ENCODE measurements around the gene PRR13.
"Not testable (repeated sequence)": the region's sequence is repeated elsewhere in the genome, so short reads cannot be mapped to it uniquely, and the experiment has no call there.

The PRR13 gene

GRCh38 chr12:53441040-53441833 lies at the start of gene PRR13:
TSS of gene PRR13 (plus strand) at chr12:53441734. CDS start at chr12:53442715, 981 bp downstream.
- TF ChIP-seq CTCF (conservative IDR thresholded peaks at IDR 0.05): no peak
- peak within 1 kb of the TSS; percentile 95 for H3K27ac ChIP-seq

- no peak overlapping the region for H3K27ac ChIP-seq
- no peak for TF ChIP-seq CTCF (conservative IDR thresholded peaks at IDR 0.05)
These were observed 41.6 kb upstream of the PRR13 start for GRCh38 chr12:53399896-53400295.

GRCh38 chr12:53402351-53402750 lies 39.2 kb upstream of the PRR13 start:
- not testable (repeated sequence) for H3K27ac ChIP-seq

GRCh38 chr12:53402871-53403270 lies 38.7 kb upstream of the PRR13 start:
- H3K27ac ChIP-seq: no peak overlapping the region
- no peak for TF ChIP-seq CTCF (conservative IDR thresholded peaks at IDR 0.05)

GRCh38 chr12:53410951-53411350 lies 30.6 kb upstream of the PRR13 start:
- TF ChIP-seq CTCF (conservative IDR thresholded peaks at IDR 0.05): no peak
- H3K27ac ChIP-seq: no peak overlapping the region

- TF ChIP-seq CTCF (conservative IDR thresholded peaks at IDR 0.05): no peak
- H3K27ac ChIP-seq: peak overlapping the region; percentile 87; the same call in 1 of the 2 replicates
These were observed 27.9 kb upstream of the PRR13 start for GRCh38 chr12:53413485-53414204.

- peak overlapping the region; percentile 87 for H3K27ac ChIP-seq
- TF ChIP-seq CTCF (conservative IDR thresholded peaks at IDR 0.05): no peak
These were observed 26.6 kb upstream of the PRR13 start for GRCh38 chr12:53414756-53415417.

- H3K27ac ChIP-seq: peak overlapping the region; percentile 87
These were observed 25.7 kb upstream of the PRR13 start for GRCh38 chr12:53415752-53416389.

- H3K27ac ChIP-seq: peak overlapping the region; percentile 87
These were observed 24.2 kb upstream of the PRR13 start for GRCh38 chr12:53417291-53417816.

Measured in VCaP (cell line).